Spleen (tissue), 11 donors: ENCODE results near the gene DUSP22. TPM values are rescaled to one million over a fixed set of nuclear protein-coding genes. Genes with fewer than 3 reads are reported as not detected.

Experiments used
- DNase-seq: peaks from one replicate; pipeline ENCODE4 v3.0.0-alpha.2; 2020
- H3K27ac ChIP-seq, 8 donors: fragments of 200-600 bp; sonication (generic) in 7 of 8; 1 replicate in 4 of 8; 2 replicates in 4 of 8; pipeline versions ENCODE4 v1.5.0 to v1.8.0; 2016 to 2021; ENCODE audit warnings: inconsistent platforms in 4 of 8, mild to moderate bottlenecking in 4 of 8, moderate library complexity in 1 of 8
- H3K27me3 ChIP-seq, 7 donors: fragments of 200-600 bp; sonication (generic) in 6 of 7; replicated peaks in 1 of 7; 1 replicate in 4 of 7; 2 replicates in 3 of 7; pipeline versions ENCODE4 v1.5.0 to v1.8.0; 2016 to 2021; ENCODE audit warnings: inconsistent platforms in 3 of 7, mild to moderate bottlenecking in 1 of 7
- H3K36me3 ChIP-seq, 6 donors: fragments of 200-600 bp; sonication (generic) in 5 of 6; 1 replicate in 4 of 6; 2 replicates in 2 of 6; pipeline versions ENCODE4 v1.5.0 to v1.8.0; 2016 to 2021; ENCODE audit warnings: inconsistent platforms in 2 of 6
- H3K4me1 ChIP-seq, 6 donors: fragments of 200-600 bp; sonication (generic) in 5 of 6; 1 replicate in 3 of 6; 2 replicates in 3 of 6; pipeline versions ENCODE4 v1.5.0 to v1.8.0; 2016 to 2021; ENCODE audit warnings: inconsistent platforms in 3 of 6
- H3K4me3 ChIP-seq, 8 donors: fragments of 200-600 bp; sonication (generic) in 7 of 8; 1 replicate in 4 of 8; 2 replicates in 4 of 8; pipeline versions ENCODE4 v1.5.0 to v1.8.0; 2016 to 2021; ENCODE audit warnings: inconsistent platforms in 4 of 8, mild to moderate bottlenecking in 4 of 8, moderate library complexity in 2 of 8
- H3K9me3 ChIP-seq, 8 donors: fragments of 200-600 bp; sonication (generic) in 7 of 8; 1 replicate in 4 of 8; 2 replicates in 4 of 8; pipeline versions ENCODE4 v1.5.0 to v1.8.0; 2016 to 2021; ENCODE audit warnings: inconsistent platforms in 4 of 8
- CTCF ChIP-seq, 11 experiments: fragments of 200-600 bp in 7 of 11; fragments of 450-650 bp in 4 of 11; sonication (generic) in 4 of 11; IDR thresholded peaks in 8 of 11; conservative IDR thresholded peaks in 3 of 11; 1 replicate in 7 of 11; 2 replicates in 4 of 11; pipeline versions ENCODE4 v1.4.0 to v1.8.0; 2016 to 2021; ENCODE audit warnings: antibody characterized with exemption in 11 of 11, inconsistent platforms in 4 of 11, mild to moderate bottlenecking in 1 of 11
- POLR2A ChIP-seq, 3 donors: fragments of 450-650 bp; IDR thresholded peaks; one replicate each; pipeline ENCODE4 v1.5.1; 2017; ENCODE audit warnings: antibody characterized with exemption in 3 of 3, mild to moderate bottlenecking in 1 of 3
- POLR2AphosphoS5 ChIP-seq, 3 donors: sonication (generic); formaldehyde crosslinking; IDR thresholded peaks; one replicate each; pipeline ENCODE4 v1.5.1; 2017; ENCODE audit warnings: antibody characterized with exemption in 3 of 3
- WGBS, 5 donors: extraction: QIAGEN DNeasy Blood & Tissue Kit in 3 of 5; methylation state at CpG; one replicate each; pipeline versions ENCODE4 v1.1.5 to v1.1.7; 2013 to 2018; 5-methylcytosine and 5-hydroxymethylcytosine counted together
- intact Hi-C: fragments of 100-400 bp; cut with DNase I; formaldehyde crosslinking; loops from one replicate; pipeline ENCODE4 v1.15.0; 2023; ENCODE audit warnings: low total_unique reads
- polyA plus RNA-seq, 3 donors: library from polyadenylated mRNA; stranded (reverse); fragments of 200-250 nt; gene quantifications; one replicate each; pipeline ENCODE4 v1.2.1, GENCODE V29; 2013
- total RNA-seq, 7 donors: library from RNA; depleted of rRNA in 3 of 7; stranded (reverse); fragments of >200 nt in 3 of 7; fragmentation: NEBNext Ultra II Directional in 4 of 7; extraction: Animal tissue kit (Norgen Biotek cat#: 25700) in 4 of 7; gene quantifications; one replicate each; pipeline versions ENCODE4 v1.1.0 to v1.2.1, GENCODE V29; 2016 to 2021
- donor health status: healthy with polysubstance abuse.
- donor health status: DM: no; HTN: no; CAD: no; lungs with moderate emphysema.
- donor health status: DM: no; HTN: no; CAD: no.
- donor health status: Bipolar disorder and iron deficiency.
- donor health status: healthy.
- donor health status: DM: no; HTN: no; CAD: no.
- donor health status: DM: yes; HTN: yes; CAD: no.

Gene DUSP22
- total and polyA plus RNA-seq, 10 donors: 41.2 to 120 (median 69.4) TPM

GRCh38 chr6:345747-346385, 53.6 kb downstream of the DUSP22 start:
- Histone ChIP-seq H3K27me3 (no peaks in the 10 kb centered on the region), H3K36me3 (peaks cover 0 to 47% (median 21%) of the 10 kb centered on the region in 6 donors), H3K4me1 (peaks cover 4 to 46% (median 39%) of the 10 kb centered on the region in 6 donors), H3K9me3 (no peaks in the 10 kb centered on the region), H3K4me3 (no peak overlapping the region), H3K27ac (no peak overlapping the region)
- DNase-seq: peak; percentile 66
- intact Hi-C loops: no loop called here
- TF ChIP-seq CTCF (IDR thresholded peaks at IDR 0.05 in 8 of 11, conservative IDR thresholded peaks at IDR 0.05 in 3 of 11): no peak
- TF ChIP-seq POLR2AphosphoS5 (IDR thresholded peaks at IDR 0.05): no peak
- no peak for TF ChIP-seq POLR2A (IDR thresholded peaks at IDR 0.05)
- WGBS, 5 donors: 89 to 92% (median 90%) methylated on average over 17 of the region's 17 CpGs

- H3K4me1 ChIP-seq: peaks cover 4 to 40% (median 33%) of the 10 kb centered on the region in 6 donors
- DNase-seq: peak; percentile 43
- H3K4me3 ChIP-seq: no peak overlapping the region
- no peaks in the 10 kb centered on the region for H3K27me3 ChIP-seq
- 78 to 85% (median 81%) methylated on average over 10 of the region's 10 CpGs for WGBS, 5 donors
- peaks cover 0 to 53% (median 21%) of the 10 kb centered on the region in 6 donors for H3K36me3 ChIP-seq
- intact Hi-C loops: no loop called here
- no peak for TF ChIP-seq POLR2A (IDR thresholded peaks at IDR 0.05)
- TF ChIP-seq POLR2AphosphoS5 (IDR thresholded peaks at IDR 0.05): no peak
- no peak for TF ChIP-seq CTCF (IDR thresholded peaks at IDR 0.05 in 8 of 11, conservative IDR thresholded peaks at IDR 0.05 in 3 of 11)
- peak overlapping the region in 3 of 8 donors; percentile 32 to 56 (median 47) for H3K27ac ChIP-seq
- H3K9me3 ChIP-seq: no peaks in the 10 kb centered on the region
These were observed 54.2 kb downstream of the DUSP22 start for GRCh38 chr6:346386-347030.

GRCh38 chr6:347232-347631, 54.9 kb downstream of the DUSP22 start:
- peak; percentile 81 for DNase-seq
- Histone ChIP-seq H3K9me3 (no peaks in the 10 kb centered on the region), H3K36me3 (peaks cover 0 to 61% (median 21%) of the 10 kb centered on the region in 6 donors), H3K27me3 (no peaks in the 10 kb centered on the region), H3K4me3 (no peak overlapping the region), H3K27ac (peak overlapping the region in 3 of 8 donors; percentile 32 to 56 (median 47)), H3K4me1 (peaks cover 0 to 32% (median 26%) of the 10 kb centered on the region in 6 donors)
- intact Hi-C loops: no loop called here
- WGBS, 5 donors: 66 to 80% (median 78%) methylated on average over 4 of the region's 4 CpGs
- TF ChIP-seq CTCF (IDR thresholded peaks at IDR 0.05 in 8 of 11, conservative IDR thresholded peaks at IDR 0.05 in 3 of 11) (peak in 1 of 11 experiments; percentile 21), POLR2A (IDR thresholded peaks at IDR 0.05) (no peak), POLR2AphosphoS5 (IDR thresholded peaks at IDR 0.05) (peak in 1 of 3 donors; percentile 50)
